HepG2 (cell line): ENCODE data around the gene PRR19. TPM values are rescaled to one million over a fixed set of nuclear protein-coding genes. Genes with fewer than 3 reads are reported as not detected.
A peak's percentile ranks its signal among the peaks of the same experiment; 100 is the strongest.

Experiments used
- ARHGAP35 ChIP-seq: sonication (generic); formaldehyde crosslinking; IDR thresholded peaks from 2 replicates; pipeline ENCODE4 v1.9.0; 2022; ENCODE audit warnings: mild to moderate bottlenecking, inconsistent platforms, moderate library complexity, missing genetic modification reagents, borderline replicate concordance
- CCDC6 ChIP-seq: sonication (generic); formaldehyde crosslinking; IDR thresholded peaks from 2 replicates; pipeline ENCODE4 v1.8.1; 2022; ENCODE audit warnings: mild to moderate bottlenecking, missing genetic modification reagents, moderate library complexity
- E2F2 ChIP-seq: sonication (generic); formaldehyde crosslinking; IDR thresholded peaks from 2 replicates; pipeline ENCODE4 v1.4.0; 2020; ENCODE audit warnings: missing genetic modification reagents, borderline replicate concordance
- FOXA1 ChIP-seq, 2 experiments: fragments of 450-650 bp in 1 of 2; sonication (generic) in 1 of 2; formaldehyde crosslinking in 1 of 2; IDR thresholded peaks; 2 replicates each; pipeline versions ENCODE4 v1.4.0 to v1.6.1; 2016 to 2020; ENCODE audit warnings: missing genetic modification reagents in 1 of 2
- GLI4 ChIP-seq: sonication (generic); formaldehyde crosslinking; IDR thresholded peaks from 2 replicates; pipeline ENCODE4 v1.5.1; 2020; ENCODE audit warnings: missing genetic modification reagents, mild to moderate bottlenecking, moderate library complexity, borderline replicate concordance
- GMEB1 ChIP-seq: sonication (generic); formaldehyde crosslinking; IDR thresholded peaks from 2 replicates; pipeline ENCODE4 v1.5.1; 2020; ENCODE audit warnings: missing genetic modification reagents, mild to moderate bottlenecking, borderline replicate concordance
- HNRNPH1 ChIP-seq: fragments of 200-400 bp; formaldehyde crosslinking; optimal IDR thresholded peaks from 2 replicates; pipeline ENCODE3; 2017; ENCODE audit warnings: mild to moderate bottlenecking, low read depth, low read length
- MBNL3 ChIP-seq: fragments of 250-450 bp; sonication (Bioruptor Pico); conservative IDR thresholded peaks from 2 replicates; pipeline ENCODE4 v1.8.0; 2022; ENCODE audit warnings: mild to moderate bottlenecking, inconsistent platforms
- MEIS1 ChIP-seq: sonication (generic); formaldehyde crosslinking; IDR thresholded peaks from 2 replicates; pipeline ENCODE4 v1.9.0; 2021; ENCODE audit warnings: mild to moderate bottlenecking, missing genetic modification reagents, moderate library complexity, borderline replicate concordance
- MIER3 ChIP-seq: IDR thresholded peaks from 2 replicates; pipeline ENCODE4 v1.6.1; 2016; ENCODE audit warnings: missing compliant biosample characterization, borderline replicate concordance
- MXD3 ChIP-seq: IDR thresholded peaks from 2 replicates; pipeline ENCODE4 v1.6.1; 2016; ENCODE audit warnings: mild to moderate bottlenecking, missing biosample characterization, missing genetic modification reagents
- TRIM24 ChIP-seq: sonication (generic); formaldehyde crosslinking; IDR thresholded peaks from 2 replicates; pipeline ENCODE4 v1.8.0; 2022; ENCODE audit warnings: mild to moderate bottlenecking, missing genetic modification reagents
- ZNF335 ChIP-seq: sonication (generic); formaldehyde crosslinking; IDR thresholded peaks from 2 replicates; pipeline ENCODE4 v1.4.0; 2020; ENCODE audit warnings: missing genetic modification reagents
- ZNF607 ChIP-seq: sonication (generic); formaldehyde crosslinking; IDR thresholded peaks from 2 replicates; pipeline ENCODE4 v1.5.1; 2020; ENCODE audit warnings: missing genetic modification reagents, mild to moderate bottlenecking, borderline replicate concordance
- polyA plus RNA-seq, 8 experiments: library from polyadenylated mRNA; depleted of rRNA in 3 of 8; stranded (reverse) in 7 of 8; unstranded in 1 of 8; fragments of >200 nt; fragmentation: Illumina TruSeq in 4 of 8; extraction: Trizol in 4 of 8; gene quantifications; 2 replicates each; pipeline versions ENCODE4 v1.2.1 to v1.2.3, GENCODE V29; 2011 to 2016; ENCODE audit warnings: low read depth in 4 of 8, missing spikeins in 1 of 8, mixed read lengths in 1 of 8; ENCODE audit not compliant: insufficient read depth in 1 of 8
- total RNA-seq, 5 experiments: library from RNA; depleted of rRNA; stranded (reverse); fragments of >200 nt; fragmentation: Illumina TruSeq; extraction: Trizol; gene quantifications; 2 replicates each; pipeline ENCODE4 v1.2.3, GENCODE V29; 2016; ENCODE audit warnings: low read depth in 1 of 5
- TF ChIP-seq, protein P1 (sequence below): IDR thresholded peaks from 2 replicates; pipeline ENCODE4 v1.6.1; 2012; ENCODE audit warnings: low read depth, low read length, improper control_type of control experiment
- TF ChIP-seq, protein P2 (sequence below): sonication (generic); formaldehyde crosslinking; IDR thresholded peaks from 2 replicates; pipeline ENCODE4 v1.5.0; 2020; ENCODE audit warnings: mild to moderate bottlenecking, missing genetic modification reagents

The PRR19 gene
- total and polyA plus RNA-seq, 2 of the 13 experiments (the other 11 are each of a cell fraction or from before 2014, with no cell fraction given) = 0.21 to 0.33 TPM

DNA sequence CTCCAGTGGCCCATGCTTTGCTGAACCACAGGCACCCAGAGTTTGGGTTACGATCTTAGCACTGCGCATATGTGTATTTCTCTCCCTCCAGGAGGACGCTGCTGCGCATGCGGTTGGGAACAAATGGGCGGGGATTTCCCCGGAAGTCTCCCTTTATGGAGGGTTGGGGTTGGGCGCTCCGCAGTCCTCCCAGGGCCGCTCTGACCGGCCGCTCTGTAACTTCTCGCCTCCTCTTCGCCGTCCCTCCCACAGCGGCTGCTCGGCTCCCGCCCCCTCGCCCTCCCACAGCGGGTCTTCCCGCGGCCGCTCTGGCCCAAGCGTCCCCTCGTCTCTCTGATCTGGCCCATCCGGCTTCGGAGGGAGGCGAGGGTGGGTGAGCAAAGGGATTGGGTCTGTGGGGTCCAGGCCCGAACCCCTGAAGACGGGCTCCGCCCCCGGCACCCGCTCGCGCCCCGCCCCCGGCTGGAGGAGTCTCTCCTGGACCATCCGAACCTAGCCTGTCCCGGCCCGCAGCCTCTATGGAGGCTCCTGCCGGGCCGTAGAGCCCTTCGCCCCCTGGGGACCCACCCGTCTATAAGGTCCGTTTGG is 23.5 kb downstream of the PRR19 start, which contains the start of gene MEGF8 (continued):
- TF ChIP-seq, protein P1, sequence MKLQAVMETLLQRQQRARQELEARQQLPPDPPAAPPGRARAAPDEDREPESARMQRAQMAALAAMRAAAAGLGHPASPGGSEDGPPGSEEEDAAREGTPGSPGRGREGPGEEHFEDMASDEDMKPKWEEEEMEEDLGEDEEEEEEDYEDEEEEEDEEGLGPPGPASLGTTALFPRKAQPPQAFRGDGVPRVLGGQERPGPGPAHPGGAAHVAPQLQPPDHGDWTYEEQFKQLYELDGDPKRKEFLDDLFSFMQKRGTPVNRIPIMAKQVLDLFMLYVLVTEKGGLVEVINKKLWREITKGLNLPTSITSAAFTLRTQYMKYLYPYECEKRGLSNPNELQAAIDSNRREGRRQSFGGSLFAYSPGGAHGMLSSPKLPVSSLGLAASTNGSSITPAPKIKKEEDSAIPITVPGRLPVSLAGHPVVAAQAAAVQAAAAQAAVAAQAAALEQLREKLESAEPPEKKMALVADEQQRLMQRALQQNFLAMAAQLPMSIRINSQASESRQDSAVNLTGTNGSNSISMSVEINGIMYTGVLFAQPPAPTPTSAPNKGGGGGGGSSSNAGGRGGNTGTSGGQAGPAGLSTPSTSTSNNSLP = no peak
- TF ChIP-seq E2F2 (CRISPR knock-in tag) = no peak
- TF ChIP-seq ZNF335 (CRISPR knock-in tag) = no peak
- peak; percentile 83 for TF ChIP-seq HNRNPH1
- TF ChIP-seq MIER3 (CRISPR knock-in tag) = peak; percentile 28; the same call in 1 of the 2 replicates
- TF ChIP-seq MEIS1 (CRISPR knock-in tag) = no peak
- TF ChIP-seq GLI4 (CRISPR knock-in tag) = no peak
- no peak for TF ChIP-seq TRIM24
- TF ChIP-seq CCDC6 (CRISPR knock-in tag) = no peak
- TF ChIP-seq ARHGAP35 = no peak; the same call in 1 of the 2 replicates
- TF ChIP-seq, protein P2, sequence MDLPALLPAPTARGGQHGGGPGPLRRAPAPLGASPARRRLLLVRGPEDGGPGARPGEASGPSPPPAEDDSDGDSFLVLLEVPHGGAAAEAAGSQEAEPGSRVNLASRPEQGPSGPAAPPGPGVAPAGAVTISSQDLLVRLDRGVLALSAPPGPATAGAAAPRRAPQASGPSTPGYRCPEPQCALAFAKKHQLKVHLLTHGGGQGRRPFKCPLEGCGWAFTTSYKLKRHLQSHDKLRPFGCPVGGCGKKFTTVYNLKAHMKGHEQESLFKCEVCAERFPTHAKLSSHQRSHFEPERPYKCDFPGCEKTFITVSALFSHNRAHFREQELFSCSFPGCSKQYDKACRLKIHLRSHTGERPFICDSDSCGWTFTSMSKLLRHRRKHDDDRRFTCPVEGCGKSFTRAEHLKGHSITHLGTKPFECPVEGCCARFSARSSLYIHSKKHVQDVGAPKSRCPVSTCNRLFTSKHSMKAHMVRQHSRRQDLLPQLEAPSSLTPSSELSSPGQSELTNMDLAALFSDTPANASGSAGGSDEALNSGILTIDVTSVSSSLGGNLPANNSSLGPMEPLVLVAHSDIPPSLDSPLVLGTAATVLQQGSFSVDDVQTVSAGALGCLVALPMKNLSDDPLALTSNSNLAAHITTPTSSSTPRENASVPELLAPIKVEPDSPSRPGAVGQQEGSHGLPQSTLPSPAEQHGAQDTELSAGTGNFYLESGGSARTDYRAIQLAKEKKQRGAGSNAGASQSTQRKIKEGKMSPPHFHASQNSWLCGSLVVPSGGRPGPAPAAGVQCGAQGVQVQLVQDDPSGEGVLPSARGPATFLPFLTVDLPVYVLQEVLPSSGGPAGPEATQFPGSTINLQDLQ (CRISPR knock-in tag) = no peak
- no peak for TF ChIP-seq FOXA1 (IDR thresholded peaks at IDR 0.05)
- no peak for TF ChIP-seq FOXA1 (CRISPR knock-in tag; IDR thresholded peaks at IDR 0.05)
- TF ChIP-seq MXD3 (CRISPR knock-in tag) = 0 out of 2 replicates have a peak, but pooled peaks have one; percentile 49
- peak; percentile 22; the same call in 1 of the 2 replicates for TF ChIP-seq ZNF607 (CRISPR knock-in tag)
- TF ChIP-seq MBNL3 = no peak
- TF ChIP-seq GMEB1 = peak; percentile 61
